GM10847 (cell line): ENCODE data around the gene BIRC7.

Experiments used
- POLR2A ChIP-seq: IDR thresholded peaks from 2 replicates; pipeline ENCODE4 v1.6.1; 2011; ENCODE audit not compliant: insufficient read length; ENCODE audit errors: extremely low read depth

BIRC7 gene

DNA sequence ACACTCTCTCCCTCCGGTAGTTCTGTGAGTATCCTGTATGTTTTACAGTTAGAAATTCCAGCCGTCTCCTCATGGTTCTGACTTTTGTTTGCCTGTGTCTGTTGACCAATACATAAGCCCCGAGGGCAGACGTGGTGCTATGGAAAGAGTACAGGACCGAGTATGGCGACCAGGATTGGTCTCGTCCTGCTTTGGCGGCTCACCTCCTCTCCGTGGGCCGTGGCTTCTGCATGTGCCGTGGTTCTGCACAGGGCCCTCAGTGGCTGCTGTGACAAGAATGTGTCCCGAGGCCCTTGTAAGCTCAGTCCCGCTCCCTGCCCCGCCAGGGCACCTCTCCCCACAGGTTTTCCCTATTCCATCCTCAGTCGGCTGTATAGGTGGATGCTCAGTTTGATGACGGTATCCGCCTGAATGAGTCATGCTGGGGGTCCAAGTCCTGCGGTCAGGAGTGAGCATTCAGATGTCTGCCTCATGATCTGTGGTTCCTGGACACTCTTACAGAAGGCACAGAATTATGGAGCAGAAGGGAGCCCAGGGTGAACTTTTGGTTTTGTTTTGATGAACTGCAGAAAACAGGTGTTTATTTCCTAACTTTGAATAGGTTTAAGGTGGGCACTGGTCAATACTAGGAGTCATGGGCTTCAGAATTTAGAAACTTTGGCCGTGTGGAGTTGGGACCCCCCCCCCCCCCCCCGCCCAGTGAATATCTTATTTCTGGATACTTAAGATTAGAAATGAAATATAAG lies 38.1 kb downstream of the BIRC7 start:
- no peak for TF ChIP-seq POLR2A

DNA sequence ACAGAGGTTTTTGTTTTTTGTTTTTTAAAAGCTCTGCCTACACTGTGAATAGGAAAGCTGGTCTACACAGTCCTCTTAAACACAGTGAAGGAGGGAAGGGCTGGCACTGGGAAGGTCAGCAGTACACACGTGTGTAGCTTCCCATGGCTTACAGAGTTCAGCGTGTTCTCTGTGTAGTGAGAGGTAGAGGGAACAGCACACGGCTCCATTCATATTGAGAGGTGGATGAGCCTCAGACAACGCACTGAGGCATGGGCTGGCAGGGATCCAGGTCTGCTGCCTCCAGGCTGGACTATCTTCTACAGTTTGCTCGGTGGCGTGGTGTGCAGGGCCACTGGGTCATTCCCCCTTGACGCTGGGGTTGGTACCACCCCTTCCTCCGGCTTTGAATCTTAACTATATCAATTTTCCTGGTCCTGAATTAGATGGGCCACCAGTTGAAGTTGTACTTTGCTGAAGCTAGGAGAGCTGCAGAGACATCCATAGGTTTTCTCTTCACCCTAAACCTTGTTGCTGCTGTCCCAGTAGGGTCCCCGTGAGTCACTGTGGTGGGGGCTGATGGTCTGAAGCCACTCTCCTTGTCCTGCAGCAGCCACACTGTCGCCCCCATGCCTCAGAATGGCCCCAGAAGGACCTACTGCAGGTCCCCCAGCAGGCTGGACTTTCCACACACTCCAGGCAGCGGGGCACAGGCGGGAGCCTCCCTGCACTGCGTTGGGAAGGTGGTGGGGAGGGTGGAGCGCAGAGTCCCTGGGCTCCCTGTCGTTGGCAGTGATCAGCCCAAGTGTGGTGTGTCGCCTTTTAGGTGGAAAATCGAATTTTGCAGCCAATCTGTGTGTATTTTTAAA lies 38.9 kb downstream of the BIRC7 start:
- TF ChIP-seq POLR2A, result no peak

GRCh38 chr20:63275825-63276224 lies 40.1 kb downstream of the BIRC7 start:
- TF ChIP-seq POLR2A, result no peak

GRCh38 chr20:63276956-63277355 lies 41.3 kb downstream of the BIRC7 start:
- TF ChIP-seq POLR2A, result no peak

DNA sequence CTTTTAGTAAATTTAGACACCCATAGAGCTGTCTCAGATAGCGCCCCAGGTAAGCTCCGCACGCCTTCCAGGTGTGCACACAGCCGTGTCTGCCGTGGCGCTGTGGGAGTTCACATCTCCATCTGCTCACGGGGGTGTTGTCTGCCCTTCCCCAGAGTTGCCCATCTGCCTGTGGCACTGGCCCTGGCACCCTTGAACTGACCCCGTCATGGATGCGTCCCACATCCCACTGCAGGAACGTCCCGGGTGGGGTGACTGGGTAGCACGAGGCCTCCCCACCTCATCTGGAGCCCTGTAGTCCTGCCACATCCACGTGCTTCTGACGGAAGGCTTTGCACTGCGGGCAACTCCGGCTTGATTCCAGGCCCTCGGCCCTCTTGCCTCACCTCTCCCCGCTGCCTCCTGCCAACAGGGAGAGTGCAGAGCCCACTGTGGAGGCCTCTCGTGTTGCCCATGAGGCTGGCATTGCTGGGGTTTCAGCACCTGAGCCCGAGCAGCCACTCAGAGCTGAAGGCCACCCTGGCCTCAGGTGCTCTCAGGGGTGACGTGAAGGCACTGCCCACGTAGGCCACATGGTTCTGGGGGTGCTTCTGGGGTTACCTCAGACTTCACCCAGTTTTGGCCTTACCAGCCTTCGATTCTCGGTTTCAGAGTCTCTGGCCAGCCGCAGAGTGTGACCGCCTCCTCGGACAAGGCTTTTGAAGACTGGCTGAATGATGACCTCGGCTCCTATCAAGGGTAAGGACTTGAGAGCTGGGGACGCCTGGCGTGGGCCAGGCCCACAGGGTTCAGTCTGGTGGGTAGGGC lies 42.0 kb downstream of the BIRC7 start:
- no peak for TF ChIP-seq POLR2A

- no peak for TF ChIP-seq POLR2A
Observed at GRCh38 chr20:63278661-63279060, 43.0 kb downstream of the BIRC7 start.

DNA sequence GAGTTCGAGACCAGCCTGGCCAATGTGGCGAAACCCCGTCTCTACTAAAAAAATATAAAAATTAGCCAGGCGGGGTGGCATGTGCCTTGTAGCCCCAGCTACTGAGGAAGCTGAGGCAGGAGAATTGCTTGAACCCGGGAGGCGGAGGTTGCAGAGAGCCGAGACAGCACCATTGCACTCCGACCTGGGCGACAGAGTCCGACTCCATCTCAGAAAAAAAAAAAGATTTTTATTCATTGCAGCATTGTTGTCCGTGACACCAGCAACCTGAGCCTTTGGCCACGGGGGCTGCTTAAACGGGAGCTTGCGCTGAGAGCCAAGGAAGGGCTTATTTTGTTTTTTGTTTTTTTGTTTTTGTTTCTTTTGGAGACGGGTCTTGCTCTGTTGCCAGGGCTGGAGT lies 44.2 kb downstream of the BIRC7 start:
- TF ChIP-seq POLR2A, result no peak

DNA sequence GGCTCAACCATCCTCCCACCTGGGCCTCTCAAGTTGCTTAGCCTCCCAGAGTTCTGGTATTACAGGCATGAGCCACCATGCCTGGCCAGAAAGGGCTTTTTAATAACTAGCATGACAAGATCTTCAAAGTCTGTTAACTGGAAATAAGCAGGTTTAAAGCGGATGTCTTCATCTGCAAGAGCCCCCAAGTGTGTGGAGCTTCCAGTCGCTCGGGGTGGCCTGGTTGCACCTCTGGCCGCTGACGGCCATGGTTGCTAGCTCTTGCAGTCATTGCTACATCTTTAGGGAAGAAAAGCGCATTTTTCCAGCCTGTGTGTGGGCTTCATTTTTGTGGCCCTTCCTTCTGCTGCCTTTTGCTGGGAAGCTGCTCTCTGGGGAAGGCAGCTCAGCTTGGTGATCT lies 44.7 kb downstream of the BIRC7 start:
- TF ChIP-seq POLR2A, result no peak

DNA sequence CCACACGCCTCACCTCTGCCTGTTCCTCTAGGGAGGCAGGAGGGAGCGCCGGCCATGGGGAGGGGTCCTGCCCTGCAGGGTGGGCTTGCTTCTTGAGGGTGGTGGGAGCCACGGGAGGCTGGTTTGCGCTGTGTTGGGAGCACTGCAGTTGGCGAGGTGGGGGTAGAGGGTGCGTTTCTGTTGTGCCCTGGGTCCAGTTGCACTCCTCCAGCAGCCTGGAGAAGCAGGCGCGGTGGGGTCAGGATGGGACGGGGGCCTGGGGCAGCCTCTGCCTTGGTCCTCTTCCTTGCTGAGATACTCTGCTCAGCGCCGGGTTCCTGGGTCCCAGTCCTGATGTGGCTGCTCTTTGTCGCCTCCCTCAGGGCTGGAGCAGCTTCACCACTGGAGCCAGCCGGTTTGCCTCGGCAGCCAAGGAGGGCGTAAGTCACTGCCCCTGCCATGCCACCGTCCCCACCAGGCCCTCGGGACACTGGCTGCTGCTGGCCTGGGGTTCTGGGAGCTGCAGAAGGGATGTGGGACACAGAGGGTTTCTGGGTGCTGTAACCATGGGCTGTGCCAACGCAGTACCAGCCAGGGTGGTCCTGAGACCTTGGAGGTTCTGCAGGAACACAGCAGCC lies 45.3 kb downstream of the BIRC7 start:
- TF ChIP-seq POLR2A, result no peak

DNA sequence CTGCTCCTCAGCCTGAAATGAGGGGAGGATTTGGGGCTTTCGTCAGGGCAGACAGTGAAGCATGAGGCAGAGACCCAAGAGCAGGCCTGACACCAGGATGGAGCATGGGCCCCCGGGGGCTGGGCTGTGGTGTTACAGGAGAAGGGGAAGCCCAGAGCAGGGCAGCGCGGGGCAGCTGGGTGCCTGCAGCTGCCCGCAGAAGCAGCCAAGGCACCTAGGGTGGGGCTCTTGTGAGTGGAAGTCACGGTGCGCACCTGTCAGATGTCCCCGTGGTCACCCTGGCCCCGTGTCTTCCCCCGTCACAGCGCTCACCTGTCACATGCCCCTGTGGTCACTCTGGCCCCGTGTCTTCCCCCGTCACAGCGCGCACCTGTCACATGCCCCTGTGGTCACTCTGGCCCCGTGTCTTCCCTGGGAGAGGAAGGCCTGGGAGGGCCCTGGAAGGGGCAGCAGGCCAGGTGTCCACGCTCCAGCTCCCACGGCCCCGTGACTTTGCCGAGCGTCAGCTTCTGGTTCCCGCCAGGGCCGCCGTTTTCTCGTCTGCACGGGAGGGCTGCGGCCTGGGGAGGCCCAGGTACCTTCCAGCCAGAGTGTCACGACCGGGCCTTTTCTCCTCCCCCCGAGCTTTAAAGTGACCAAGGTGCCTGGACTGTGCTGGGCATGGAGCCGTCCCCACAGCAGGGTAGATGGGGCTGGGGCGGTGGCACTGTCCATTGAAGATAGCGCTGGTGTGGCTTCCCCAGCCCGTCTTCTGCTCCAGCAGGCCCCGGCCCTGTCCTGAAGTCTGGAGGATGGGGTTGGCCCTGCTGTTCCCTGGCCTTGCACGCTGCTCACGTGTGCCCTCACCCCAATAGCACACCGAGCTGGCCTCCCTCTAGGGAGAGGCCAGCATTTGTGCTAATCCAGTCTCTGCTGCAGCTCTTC lies 46.3 kb downstream of the BIRC7 start:
- no peak for TF ChIP-seq POLR2A

DNA sequence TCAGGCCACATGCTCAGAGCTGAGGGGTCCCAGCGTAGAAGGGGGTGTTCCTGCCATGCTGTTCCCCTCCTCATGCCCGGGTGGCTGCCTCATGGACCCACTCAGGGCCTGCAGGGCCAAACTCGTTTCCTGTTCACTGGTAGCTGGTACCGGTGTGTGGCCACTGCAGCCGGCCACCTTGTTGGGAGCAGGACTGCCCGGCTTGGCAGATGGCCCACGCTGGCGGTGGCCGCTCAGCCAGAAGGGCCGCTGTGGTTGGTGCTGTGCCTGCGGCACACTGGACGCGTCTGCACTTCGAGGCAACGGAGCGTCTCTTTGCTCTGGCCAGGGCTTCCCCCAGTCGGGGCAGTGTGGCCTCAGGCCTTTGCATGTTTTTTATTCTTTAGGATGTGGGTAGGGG lies 47.2 kb downstream of the BIRC7 start:
- no peak for TF ChIP-seq POLR2A

DNA sequence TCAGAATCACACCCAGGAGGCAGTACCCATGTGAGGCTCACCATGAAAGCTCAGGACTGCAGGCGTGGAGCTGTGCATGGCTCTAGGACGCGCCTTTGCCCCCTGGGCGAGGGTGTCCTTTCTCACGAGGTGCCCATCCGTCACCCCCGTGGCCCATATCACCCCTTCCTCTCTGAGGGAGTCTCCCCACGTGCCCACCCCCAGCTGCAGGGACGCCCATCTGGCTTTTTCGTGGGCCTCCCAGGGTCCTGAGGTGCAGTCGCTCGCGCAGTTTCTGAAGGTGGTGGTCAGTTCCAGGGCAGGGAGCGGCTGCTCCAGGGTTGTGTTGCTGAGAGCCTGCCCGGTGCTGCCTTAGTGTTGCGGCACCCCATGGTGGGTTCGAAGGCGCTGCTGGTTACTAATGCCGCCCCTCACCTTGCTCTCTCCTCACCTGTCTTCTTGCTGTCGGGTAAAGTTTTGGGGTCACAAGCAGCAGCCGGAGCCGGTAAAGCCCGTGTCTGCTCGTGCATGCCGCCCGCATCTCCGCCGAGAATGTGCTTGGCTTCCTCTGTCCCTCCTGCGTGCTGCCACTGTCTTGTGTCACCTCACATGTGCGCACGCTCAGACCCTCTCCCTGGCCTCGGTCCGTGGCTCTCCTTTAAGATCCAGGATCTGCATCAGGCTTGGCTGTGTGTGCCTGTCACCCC lies 47.8 kb downstream of the BIRC7 start:
- TF ChIP-seq POLR2A, result no peak

DNA sequence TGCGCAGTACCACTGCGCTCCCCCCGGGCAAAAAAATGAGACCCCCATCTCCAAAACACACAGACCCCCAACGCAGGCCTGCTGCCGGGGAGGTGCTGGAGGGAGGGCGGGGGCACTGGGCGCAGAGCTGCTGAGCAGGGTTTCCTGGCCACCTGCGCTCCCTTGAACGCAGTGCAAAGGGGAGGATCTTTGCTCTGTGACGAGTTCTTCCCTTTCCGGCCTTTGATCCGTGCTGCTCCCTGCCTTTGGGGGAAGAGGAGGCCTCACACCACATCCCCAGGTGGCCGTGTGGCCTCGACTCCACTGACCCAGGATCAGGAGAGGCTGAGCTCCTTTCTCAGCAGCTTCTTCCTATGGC lies 48.4 kb downstream of the BIRC7 start:
- TF ChIP-seq POLR2A, result no peak

GRCh38 chr20:63284544-63284949 lies 48.8 kb downstream of the BIRC7 start:
- no peak for TF ChIP-seq POLR2A
